ENCODE data around the gene SHROOM3. TPM values are rescaled to one million over a fixed set of nuclear protein-coding genes. Genes with fewer than 3 reads are reported as not detected.
A peak's percentile ranks its signal among the peaks of the same experiment; 100 is the strongest.
"Not testable (repeated sequence)": the region's sequence is repeated elsewhere in the genome, so short reads cannot be mapped to it uniquely, and the experiment has no call there.

SHROOM3 gene
- total and polyA plus RNA-seq, 7 donors, result 5.1 to 71.0 (median 28.2) TPM

- DNase-seq, result no peak
- Histone ChIP-seq H3K4me3 (no peak overlapping the region), H3K27me3 (no peaks in the 10 kb centered on the region), H3K9me3 (no peaks in the 10 kb centered on the region), H3K27ac (peak overlapping the region in 2 of 4 donors; percentile 44 to 49), H3K36me3 (no peaks in the 10 kb centered on the region), H3K4me1 (peaks cover 0 to 24% (median 8%) of the 10 kb centered on the region in 4 donors)
- TF ChIP-seq POLR2A (IDR thresholded peaks at IDR 0.05) (no peak), POLR2AphosphoS5 (IDR thresholded peaks at IDR 0.05) (no peak)
- 83 to 90% methylated on average over 1 of the region's 1 CpG for WGBS, 2 donors
- intact Hi-C loops (cut with DNase I), result no loop called here
Observed at GRCh38 chr4:76606645-76607265, 171.7 kb downstream of the SHROOM3 start.

- no peak for TF ChIP-seq POLR2A (IDR thresholded peaks at IDR 0.05)
- TF ChIP-seq EP300 (IDR thresholded peaks at IDR 0.05), result no peak
- no peak for TF ChIP-seq POLR2AphosphoS5 (IDR thresholded peaks at IDR 0.05)
- TF ChIP-seq CTCF (IDR thresholded peaks at IDR 0.05), result no peak
Observed at GRCh38 chr4:76607266-76607799, 172.3 kb downstream of the SHROOM3 start.

GRCh38 chr4:76607846-76608245, 172.8 kb downstream of the SHROOM3 start:
- intact Hi-C loops (cut with DNase I), result no loop called here
- no peak for TF ChIP-seq POLR2A (IDR thresholded peaks at IDR 0.05)
- H3K9me3 ChIP-seq, result no peaks in the 10 kb centered on the region
- H3K36me3 ChIP-seq, result no peaks in the 10 kb centered on the region
- H3K4me3 ChIP-seq, result no peak overlapping the region
- WGBS, 2 donors, result 93 to 98% methylated on average over 1 of the region's 1 CpG
- H3K27me3 ChIP-seq, result no peaks in the 10 kb centered on the region
- peaks cover 0 to 24% (median 8%) of the 10 kb centered on the region in 4 donors for H3K4me1 ChIP-seq
- no peak for DNase-seq
- peak overlapping the region in 1 of 4 donors; percentile 44 for H3K27ac ChIP-seq

More at GRCh38 chr4:76607266-76607799, 172.3 kb downstream of the SHROOM3 start:
- Histone ChIP-seq H3K27ac (peak overlapping the region in 2 of 4 donors; percentile 44 to 49), H3K4me3 (no peak overlapping the region), H3K4me1 (peaks cover 0 to 24% (median 8%) of the 10 kb centered on the region in 4 donors), H3K9me3 (no peaks in the 10 kb centered on the region), H3K36me3 (no peaks in the 10 kb centered on the region), H3K27me3 (no peaks in the 10 kb centered on the region)
- intact Hi-C loops (cut with DNase I), result no loop called here
- DNase-seq, result no peak
- 35 to 49% methylated on average over 3 of the region's 3 CpGs for WGBS, 2 donors

- peaks cover 0 to 24% (median 8%) of the 10 kb centered on the region in 4 donors for H3K4me1 ChIP-seq
- H3K27me3 ChIP-seq; H3K27ac ChIP-seq; intact Hi-C loops (cut with DNase I); H3K4me3 ChIP-seq; H3K36me3 ChIP-seq; DNase-seq; H3K9me3 ChIP-seq: not testable (repeated sequence)
Observed at GRCh38 chr4:76608549-76608948, 173.5 kb downstream of the SHROOM3 start.

GRCh38 chr4:76610751-76611547, 175.9 kb downstream of the SHROOM3 start:
- H3K27ac ChIP-seq, result peak overlapping the region in 3 of 4 donors; percentile 12 to 81 (median 53)
- intact Hi-C loops (cut with DNase I), result no loop called here
- H3K4me3 ChIP-seq, result no peak overlapping the region
- H3K4me1 ChIP-seq, result peaks cover 0 to 24% (median 8%) of the 10 kb centered on the region in 4 donors
- WGBS, 2 donors, result 62 to 63% methylated on average over 8 of the region's 8 CpGs
- no peaks in the 10 kb centered on the region for H3K27me3 ChIP-seq
- H3K9me3 ChIP-seq, result no peaks in the 10 kb centered on the region
- no peak for DNase-seq
- TF ChIP-seq POLR2A (IDR thresholded peaks at IDR 0.05) (no peak), CTCF (IDR thresholded peaks at IDR 0.05) (no peak), EP300 (IDR thresholded peaks at IDR 0.05) (no peak), POLR2AphosphoS5 (IDR thresholded peaks at IDR 0.05) (no peak)
- no peaks in the 10 kb centered on the region for H3K36me3 ChIP-seq

GRCh38 chr4:76611616-76612207, 176.7 kb downstream of the SHROOM3 start:
- DNase-seq, result no peak
- intact Hi-C loops (cut with DNase I), result no loop called here
- WGBS, 2 donors, result 28 to 67% methylated on average over 6 of the region's 6 CpGs
- H3K27me3 ChIP-seq, result no peaks in the 10 kb centered on the region
- H3K4me1 ChIP-seq, result peaks cover 0 to 21% (median 7%) of the 10 kb centered on the region in 4 donors
- TF ChIP-seq EP300 (IDR thresholded peaks at IDR 0.05), result no peak
- no peak for TF ChIP-seq POLR2AphosphoS5 (IDR thresholded peaks at IDR 0.05)
- TF ChIP-seq CTCF (IDR thresholded peaks at IDR 0.05), result no peak
- no peak for TF ChIP-seq POLR2A (IDR thresholded peaks at IDR 0.05)
- peak overlapping the region in 3 of 4 donors; percentile 12 to 81 (median 53) for H3K27ac ChIP-seq
- no peak overlapping the region for H3K4me3 ChIP-seq
- H3K36me3 ChIP-seq, result no peaks in the 10 kb centered on the region
- H3K9me3 ChIP-seq, result no peaks in the 10 kb centered on the region
